GM12875 (cell line): ENCODE results near the gene FOXE1.

ENCODE experiments used
- H3K4me3 ChIP-seq: one replicate; pipeline ENCODE4 v1.5.1; 2011; ENCODE audit warnings: low read depth, low read length, control low read depth
- CTCF ChIP-seq: IDR thresholded peaks from 2 replicates; pipeline ENCODE4 v1.5.1; 2011; ENCODE audit warnings: low read depth, mild to moderate bottlenecking, control low read depth, inconsistent platforms, low read length, moderate library complexity, borderline replicate concordance; ENCODE audit not compliant: insufficient read depth

The FOXE1 gene

DNA sequence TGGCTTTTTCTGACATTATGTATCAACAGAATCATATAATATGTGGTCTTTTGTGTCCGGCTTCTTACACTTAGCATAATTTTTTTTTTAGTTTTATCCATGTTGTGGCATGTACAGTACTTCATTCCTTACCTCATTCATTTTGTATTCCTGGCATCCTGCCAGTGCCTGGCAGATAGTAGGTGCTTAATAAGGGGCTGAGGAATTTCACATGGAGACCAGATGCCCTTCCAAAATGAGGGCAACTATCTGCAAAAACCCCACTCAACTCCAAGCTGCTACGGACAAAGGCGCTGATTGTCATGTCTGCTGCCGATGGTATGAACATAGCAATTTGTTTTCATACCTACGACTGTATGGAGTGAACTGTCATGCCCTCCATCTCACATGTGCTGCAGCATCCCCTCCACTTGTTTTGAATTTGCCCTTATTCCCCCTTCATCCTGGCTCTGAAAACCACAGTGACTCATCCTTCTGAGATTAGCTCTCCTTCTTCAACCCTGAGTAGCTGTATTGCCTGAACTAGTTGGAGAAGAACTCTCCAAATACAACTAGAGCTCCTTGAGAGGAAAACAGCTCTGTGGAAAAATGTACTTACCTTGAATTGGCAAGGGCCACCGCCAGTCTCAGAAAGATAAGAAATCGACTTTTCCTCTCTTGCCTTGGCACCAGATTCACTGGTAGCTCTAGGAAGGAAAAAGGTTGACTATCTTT is 41.3 kb upstream of the FOXE1 start:
- TF ChIP-seq CTCF, result no peak
- no peak overlapping the region for H3K4me3 ChIP-seq

GRCh38 chr9:97812247-97812543 is 40.8 kb upstream of the FOXE1 start:
- TF ChIP-seq CTCF, result no peak
- H3K4me3 ChIP-seq, result no peak overlapping the region

DNA sequence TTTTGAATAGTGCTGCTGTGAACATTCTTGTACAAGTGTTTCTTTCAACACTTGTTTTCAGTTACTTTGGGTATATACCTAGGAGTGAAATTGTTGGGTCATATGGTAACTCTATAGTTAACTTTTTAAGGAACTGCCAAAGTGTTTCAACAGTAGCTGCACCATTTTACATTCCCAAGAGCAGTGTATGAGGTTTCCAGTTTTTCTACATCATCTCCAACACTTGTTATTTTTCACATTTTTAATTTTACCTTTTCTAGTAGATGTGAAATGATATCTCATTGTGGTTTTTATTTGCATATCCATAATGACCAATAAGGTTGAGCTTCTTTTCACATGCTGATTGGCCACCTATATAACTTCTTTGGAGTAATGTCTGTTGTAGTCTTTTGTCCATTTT is 40.0 kb upstream of the FOXE1 start:
- no peak overlapping the region for H3K4me3 ChIP-seq
- TF ChIP-seq CTCF, result no peak

- no peak overlapping the region for H3K4me3 ChIP-seq
- TF ChIP-seq CTCF, result no peak
Measured at GRCh38 chr9:97819735-97820134, 33.3 kb upstream of the FOXE1 start.

GRCh38 chr9:97820373-97820772 is 32.7 kb upstream of the FOXE1 start:
- TF ChIP-seq CTCF, result no peak
- no peak overlapping the region for H3K4me3 ChIP-seq

GRCh38 chr9:97830884-97831829 is 21.9 kb upstream of the FOXE1 start:
- H3K4me3 ChIP-seq, result no peak overlapping the region
- no peak for TF ChIP-seq CTCF
